K562 (cell line): ENCODE data around the gene EGLN1. TPM values are rescaled to one million over a fixed set of nuclear protein-coding genes. Genes with fewer than 3 reads are reported as not detected.

ENCODE experiments used
- CEBPG ChIP-seq, 3 experiments: fragments of 200-800 bp in 1 of 3; sonication (Bioruptor generic) in 1 of 3; sonication (generic) in 1 of 3; formaldehyde crosslinking in 1 of 3; IDR thresholded peaks in 2 of 3; conservative IDR thresholded peaks in 1 of 3; 2 replicates each; pipeline versions ENCODE4 v1.6.1 to v1.8.0; 2016 to 2022; ENCODE audit warnings: missing compliant biosample characterization in 2 of 3, missing genetic modification characterization in 2 of 3, mild to moderate bottlenecking in 1 of 3, missing genetic modification reagents in 1 of 3
- CEBPZ ChIP-seq: fragments of 150-350 bp; IDR thresholded peaks from 2 replicates; pipeline ENCODE4 v1.6.1; 2014; ENCODE audit warnings: low read depth, mild to moderate bottlenecking, low read length, borderline replicate concordance
- HINFP ChIP-seq: fragments of 450-650 bp; conservative IDR thresholded peaks from 2 replicates; pipeline ENCODE4 v1.6.1; 2016; ENCODE audit warnings: missing genetic modification characterization, low read depth, mild to moderate bottlenecking, control low read depth, missing compliant biosample characterization
- KHSRP ChIP-seq: fragments of 450-650 bp; IDR thresholded peaks from 2 replicates; pipeline ENCODE4 v1.6.1; 2017
- SREBF2 ChIP-seq: sonication (generic); formaldehyde crosslinking; IDR thresholded peaks from 2 replicates; pipeline ENCODE4 v1.4.0; 2020; ENCODE audit warnings: mild to moderate bottlenecking, missing genetic modification reagents
- U2AF2 ChIP-seq: fragments of 200-400 bp; formaldehyde crosslinking; optimal IDR thresholded peaks from 2 replicates; pipeline ENCODE3; 2017; ENCODE audit warnings: low read depth, mild to moderate bottlenecking, low read length
- ZNF184 ChIP-seq: sonication (generic); formaldehyde crosslinking; IDR thresholded peaks from 2 replicates; pipeline ENCODE4 v1.5.0; 2020; ENCODE audit warnings: missing genetic modification reagents
- ZNF239 ChIP-seq: fragments of 250-450 bp; sonication (Bioruptor Pico); IDR thresholded peaks from 2 replicates; pipeline ENCODE4 v1.4.0; 2020; ENCODE audit warnings: mild to moderate bottlenecking
- ZNF639 ChIP-seq, 2 experiments: fragments of 200-800 bp in 1 of 2; sonication (Bioruptor generic) in 1 of 2; sonication (generic) in 1 of 2; formaldehyde crosslinking in 1 of 2; IDR thresholded peaks in 1 of 2; conservative IDR thresholded peaks in 1 of 2; 2 replicates each; pipeline versions ENCODE4 v1.5.0 to v1.6.1; 2016 to 2020; ENCODE audit warnings: missing compliant biosample characterization in 1 of 2, missing genetic modification characterization in 1 of 2, missing genetic modification reagents in 1 of 2
- polyA plus RNA-seq, 8 experiments: library from polyadenylated mRNA; depleted of rRNA in 4 of 8; stranded (reverse) in 5 of 8; unstranded in 3 of 8; fragments of >200 nt; fragmentation: Nextera tagmentation in 2 of 8; fragmentation: Illumina TruSeq in 1 of 8; extraction: Ambion mirVana in 2 of 8; extraction: Trizol in 1 of 8; gene quantifications; 2 replicates each; pipeline versions ENCODE4 v1.2.1 to v1.2.3, GENCODE V29; 2011 to 2014; ENCODE audit warnings: inconsistent platforms in 1 of 8, missing spikeins in 1 of 8
- total RNA-seq, 7 experiments: library from RNA; depleted of rRNA in 6 of 7; stranded (reverse); fragments of >200 nt in 6 of 7; fragmentation: Illumina TruSeq in 2 of 7; extraction: Trizol in 2 of 7; gene quantifications; 2 replicates each; pipeline versions ENCODE4 v1.2.1 to v1.2.3, GENCODE V29; 2011 to 2021; ENCODE audit warnings: low replicate concordance in 1 of 7
- TF ChIP-seq, protein P1 (sequence below): fragments of 200-800 bp; sonication (Bioruptor generic); IDR thresholded peaks from 2 replicates; pipeline ENCODE4 v1.6.1; 2017; ENCODE audit warnings: missing genetic modification characterization, missing compliant biosample characterization
- TF ChIP-seq, protein P2 (sequence below): sonication (generic); formaldehyde crosslinking; IDR thresholded peaks from 2 replicates; pipeline ENCODE4 v1.8.1; 2023; ENCODE audit warnings: mild to moderate bottlenecking, missing genetic modification reagents

EGLN1 gene
- total and polyA plus RNA-seq, 9 of the 15 experiments (the other 6 are each of a cell fraction or from before 2014, with no cell fraction given), result 5.2 to 54.3 (median 24.6) TPM

- TF ChIP-seq, protein P1, sequence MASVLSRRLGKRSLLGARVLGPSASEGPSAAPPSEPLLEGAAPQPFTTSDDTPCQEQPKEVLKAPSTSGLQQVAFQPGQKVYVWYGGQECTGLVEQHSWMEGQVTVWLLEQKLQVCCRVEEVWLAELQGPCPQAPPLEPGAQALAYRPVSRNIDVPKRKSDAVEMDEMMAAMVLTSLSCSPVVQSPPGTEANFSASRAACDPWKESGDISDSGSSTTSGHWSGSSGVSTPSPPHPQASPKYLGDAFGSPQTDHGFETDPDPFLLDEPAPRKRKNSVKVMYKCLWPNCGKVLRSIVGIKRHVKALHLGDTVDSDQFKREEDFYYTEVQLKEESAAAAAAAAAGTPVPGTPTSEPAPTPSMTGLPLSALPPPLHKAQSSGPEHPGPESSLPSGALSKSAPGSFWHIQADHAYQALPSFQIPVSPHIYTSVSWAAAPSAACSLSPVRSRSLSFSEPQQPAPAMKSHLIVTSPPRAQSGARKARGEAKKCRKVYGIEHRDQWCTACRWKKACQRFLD (CRISPR knock-in tag), result 0 out of 2 replicates have a peak, but pooled peaks have one; percentile 27
- TF ChIP-seq CEBPG (CRISPR knock-in tag; IDR thresholded peaks at IDR 0.05), result no peak
- TF ChIP-seq CEBPG (tag; conservative IDR thresholded peaks at IDR 0.05 in 1 of 2, IDR thresholded peaks at IDR 0.05 in 1 of 2), result 0 out of 4 replicates have a peak, but pooled peaks of 1 of the 2 experiments have one; percentile 4
- TF ChIP-seq HINFP, result no peak
- no peak for TF ChIP-seq ZNF639 (CRISPR knock-in tag; conservative IDR thresholded peaks at IDR 0.05 in 1 of 2, IDR thresholded peaks at IDR 0.05 in 1 of 2)
- TF ChIP-seq U2AF2, result no peak
- no peak for TF ChIP-seq CEBPZ
- no peak for TF ChIP-seq KHSRP
- no peak for TF ChIP-seq ZNF184 (CRISPR knock-in tag)
- TF ChIP-seq SREBF2 (CRISPR knock-in tag), result no peak
- TF ChIP-seq, protein P2, sequence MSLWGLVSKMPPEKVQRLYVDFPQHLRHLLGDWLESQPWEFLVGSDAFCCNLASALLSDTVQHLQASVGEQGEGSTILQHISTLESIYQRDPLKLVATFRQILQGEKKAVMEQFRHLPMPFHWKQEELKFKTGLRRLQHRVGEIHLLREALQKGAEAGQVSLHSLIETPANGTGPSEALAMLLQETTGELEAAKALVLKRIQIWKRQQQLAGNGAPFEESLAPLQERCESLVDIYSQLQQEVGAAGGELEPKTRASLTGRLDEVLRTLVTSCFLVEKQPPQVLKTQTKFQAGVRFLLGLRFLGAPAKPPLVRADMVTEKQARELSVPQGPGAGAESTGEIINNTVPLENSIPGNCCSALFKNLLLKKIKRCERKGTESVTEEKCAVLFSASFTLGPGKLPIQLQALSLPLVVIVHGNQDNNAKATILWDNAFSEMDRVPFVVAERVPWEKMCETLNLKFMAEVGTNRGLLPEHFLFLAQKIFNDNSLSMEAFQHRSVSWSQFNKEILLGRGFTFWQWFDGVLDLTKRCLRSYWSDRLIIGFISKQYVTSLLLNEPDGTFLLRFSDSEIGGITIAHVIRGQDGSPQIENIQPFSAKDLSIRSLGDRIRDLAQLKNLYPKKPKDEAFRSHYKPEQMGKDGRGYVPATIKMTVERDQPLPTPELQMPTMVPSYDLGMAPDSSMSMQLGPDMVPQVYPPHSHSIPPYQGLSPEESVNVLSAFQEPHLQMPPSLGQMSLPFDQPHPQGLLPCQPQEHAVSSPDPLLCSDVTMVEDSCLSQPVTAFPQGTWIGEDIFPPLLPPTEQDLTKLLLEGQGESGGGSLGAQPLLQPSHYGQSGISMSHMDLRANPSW, result no peak
- TF ChIP-seq ZNF239 (CRISPR knock-in tag), result no peak
Observed at GRCh38 chr1:231422798-231423309, 767 bp upstream of the EGLN1 start (continued).
